Loucy (cell line): ENCODE results near the gene OBP2B.
"Not testable (repeated sequence)": the region's sequence is repeated elsewhere in the genome, so short reads cannot be mapped to it uniquely, and the experiment has no call there.

Source experiments
- H2AFZ ChIP-seq: fragments of 200-600 bp; sonication (generic); 2 replicates; pipeline ENCODE4 v1.6.0; 2016; ENCODE audit warnings: antibody characterized with exemption, mild to moderate bottlenecking, low read length, moderate library complexity
- H3F3A ChIP-seq: fragments of 200-600 bp; 2 replicates; pipeline ENCODE4 v1.6.0; 2016; ENCODE audit warnings: antibody characterized with exemption, low read depth, mild to moderate bottlenecking
- H3K27me3 ChIP-seq: fragments of 200-600 bp; sonication (generic); 2 replicates; pipeline ENCODE4 v1.6.1; 2014; ENCODE audit warnings: low read length, mild to moderate bottlenecking; ENCODE audit not compliant: insufficient read depth, poor library complexity, severe bottlenecking
- H3K36me3 ChIP-seq: fragments of 200-600 bp; sonication (generic); 2 replicates; pipeline ENCODE4 v1.6.1; 2016; ENCODE audit warnings: low read length; ENCODE audit not compliant: insufficient read depth
- H3K4me1 ChIP-seq: fragments of 200-600 bp; sonication (generic); 2 replicates; pipeline ENCODE4 v1.5.1; 2014; ENCODE audit warnings: low read length, mild to moderate bottlenecking; ENCODE audit not compliant: insufficient read depth, poor library complexity, severe bottlenecking
- H3K4me2 ChIP-seq: fragments of 200-600 bp; sonication (generic); 2 replicates; pipeline ENCODE4 v1.6.0; 2014; ENCODE audit warnings: antibody characterized with exemption, low read length, low read depth, mild to moderate bottlenecking; ENCODE audit not compliant: poor library complexity, severe bottlenecking
- H3K4me3 ChIP-seq: fragments of 200-600 bp; sonication (generic); 2 replicates; pipeline ENCODE4 v1.5.1; 2014; ENCODE audit warnings: low read length, mild to moderate bottlenecking, mixed read lengths; ENCODE audit not compliant: poor library complexity, severe bottlenecking
- H3K79me2 ChIP-seq: fragments of 200-600 bp; sonication (generic); 2 replicates; pipeline ENCODE4 v1.6.1; 2014; ENCODE audit warnings: low read length; ENCODE audit not compliant: insufficient read depth
- H3K9ac ChIP-seq: fragments of 200-600 bp; sonication (generic); 2 replicates; pipeline ENCODE4 v1.6.0; 2014; ENCODE audit warnings: mild to moderate bottlenecking, low read depth, low read length, moderate library complexity; ENCODE audit not compliant: poor library complexity, severe bottlenecking
- H3K9me2 ChIP-seq: fragments of 200-600 bp; sonication (generic); replicated peaks from 2 replicates; pipeline ENCODE4 v1.6.1; 2016; ENCODE audit warnings: low read depth, low read length, mixed read lengths
- H3K9me3 ChIP-seq: fragments of 200-600 bp; sonication (generic); 2 replicates; pipeline ENCODE4 v1.6.1; 2014; ENCODE audit warnings: mild to moderate bottlenecking, antibody characterized with exemption, low read length, low read depth; ENCODE audit not compliant: insufficient read depth
- H4K20me1 ChIP-seq: fragments of 200-600 bp; sonication (generic); 2 replicates; pipeline ENCODE4 v1.6.0; 2014; ENCODE audit warnings: antibody characterized with exemption, low read length, mild to moderate bottlenecking; ENCODE audit not compliant: insufficient read depth, poor library complexity, severe bottlenecking
- CTCF ChIP-seq: fragments of 200-600 bp; sonication (generic); conservative IDR thresholded peaks from 2 replicates; pipeline ENCODE4 v1.5.1; 2014; ENCODE audit warnings: mild to moderate bottlenecking, antibody characterized with exemption, low read length
- EZH2phosphoT487 ChIP-seq: fragments of 200-600 bp; IDR thresholded peaks from 2 replicates; pipeline ENCODE4 v1.6.1; 2018; ENCODE audit warnings: antibody characterized with exemption, mild to moderate bottlenecking, moderate library complexity, borderline replicate concordance

OBP2B gene

DNA sequence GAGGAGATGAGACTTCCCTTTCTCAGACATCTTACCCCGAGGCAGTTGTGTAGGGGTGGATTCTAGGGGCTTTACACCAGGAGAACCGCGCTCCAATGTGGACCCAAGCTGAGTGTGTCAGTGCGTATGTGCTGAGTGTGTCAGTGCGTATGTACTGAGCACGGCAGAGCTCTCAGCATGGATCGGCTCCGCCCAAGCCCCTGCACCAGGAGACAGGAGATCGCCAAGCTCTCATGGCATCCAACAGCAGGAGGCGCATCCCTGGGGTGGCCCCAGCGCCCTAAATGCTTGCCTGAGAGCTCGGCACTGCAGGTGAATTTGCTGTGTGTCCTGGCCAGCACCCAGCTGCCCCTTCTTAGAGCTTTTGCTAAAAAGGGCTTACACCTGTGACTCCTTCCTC lies 12.9 kb upstream of the OBP2B start:
- not testable (repeated sequence) for H4K20me1 ChIP-seq, H2AFZ ChIP-seq, H3K27me3 ChIP-seq, H3K4me2 ChIP-seq, H3K9me2 ChIP-seq, H3K9me3 ChIP-seq, H3K4me1 ChIP-seq, H3K79me2 ChIP-seq, H3K4me3 ChIP-seq, H3K9ac ChIP-seq, H3F3A ChIP-seq, H3K36me3 ChIP-seq

- no peaks in the 10 kb centered on the region for H3K9me3 ChIP-seq
- H3K4me3 ChIP-seq: no peak overlapping the region
- H3K27me3 ChIP-seq: no peaks in the 10 kb centered on the region
- H3K4me1 ChIP-seq: no peaks in the 10 kb centered on the region
- no peak overlapping the region for H3K9ac ChIP-seq
- H3K36me3 ChIP-seq: no peaks in the 10 kb centered on the region
- no peaks in the 10 kb centered on the region for H3F3A ChIP-seq
- no peaks in the 10 kb centered on the region for H3K79me2 ChIP-seq
- no peaks in the 10 kb centered on the region for H4K20me1 ChIP-seq
- H3K4me2 ChIP-seq: no peak overlapping the region
- H3K9me2 ChIP-seq: no peaks in the 10 kb centered on the region
- no peak overlapping the region for H2AFZ ChIP-seq
- TF ChIP-seq EZH2phosphoT487: no peak
- no peak for TF ChIP-seq CTCF
Observed at GRCh38 chr9:133221177-133221809, 12.2 kb upstream of the OBP2B start.

- H4K20me1 ChIP-seq, H3K4me2 ChIP-seq, H2AFZ ChIP-seq, H3K9me3 ChIP-seq, H3F3A ChIP-seq, H3K4me1 ChIP-seq, H3K27me3 ChIP-seq, H3K9ac ChIP-seq, H3K36me3 ChIP-seq, H3K9me2 ChIP-seq, H3K4me3 ChIP-seq, H3K79me2 ChIP-seq: not testable (repeated sequence)
Observed at GRCh38 chr9:133218049-133218975, 9.3 kb upstream of the OBP2B start.

DNA sequence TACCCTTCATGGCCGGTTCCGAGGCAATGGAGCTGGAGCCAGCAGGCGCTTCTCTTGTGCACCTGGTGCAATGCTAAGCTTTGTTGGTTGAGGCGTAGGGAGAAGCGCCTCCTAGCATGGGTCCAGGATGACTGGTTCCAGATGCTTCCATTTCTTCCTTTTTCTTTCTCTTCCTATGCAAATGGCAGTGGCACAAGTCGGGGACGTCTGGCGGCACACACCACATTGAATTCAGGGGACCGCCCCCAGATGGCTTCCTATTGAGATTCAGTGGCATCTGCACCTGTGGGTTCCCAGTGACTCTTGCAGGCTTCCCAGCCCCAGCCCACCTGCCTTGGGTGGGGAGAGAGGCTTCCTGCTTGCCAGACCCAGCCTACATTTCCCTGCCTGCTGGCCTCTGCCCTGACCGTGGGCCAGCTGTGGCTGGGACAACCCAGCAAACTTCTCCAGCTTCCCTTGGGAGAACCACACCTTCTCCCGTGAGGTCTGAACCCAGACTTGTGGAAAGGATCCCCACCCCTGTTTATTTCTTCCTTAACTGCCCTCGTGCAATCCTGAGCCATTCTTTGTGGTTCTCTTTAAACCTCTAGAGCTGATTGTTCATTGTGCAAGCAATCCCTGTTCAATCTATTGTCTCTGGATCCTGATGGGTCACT lies 8.4 kb upstream of the OBP2B start:
- not testable (repeated sequence) for H3K27me3 ChIP-seq, H3K9me2 ChIP-seq, H3K9ac ChIP-seq, H2AFZ ChIP-seq, H3K79me2 ChIP-seq, H3K4me1 ChIP-seq, H3F3A ChIP-seq, H4K20me1 ChIP-seq, H3K4me3 ChIP-seq, H3K9me3 ChIP-seq, H3K36me3 ChIP-seq, H3K4me2 ChIP-seq

DNA sequence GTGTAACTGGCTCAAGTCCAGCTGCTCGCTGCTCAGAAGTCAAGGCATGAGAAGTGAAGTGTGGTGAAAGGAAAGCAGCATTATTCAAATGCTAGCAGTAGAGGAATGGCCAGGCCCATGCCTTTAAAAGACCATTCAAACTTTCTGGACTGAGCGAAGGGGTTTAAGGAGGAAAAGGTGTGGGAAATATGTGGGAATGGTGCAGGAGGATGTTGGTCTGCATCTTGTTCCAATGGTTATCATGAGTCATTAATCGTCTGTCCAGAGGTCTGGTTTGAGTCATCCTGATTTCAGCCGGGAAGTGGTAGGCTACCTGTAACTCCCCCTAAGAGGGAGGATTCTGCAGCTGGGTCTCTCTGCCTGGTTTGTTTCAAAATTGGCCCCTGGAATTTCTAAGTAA lies 5.2 kb upstream of the OBP2B start:
- not testable (repeated sequence) for H3K4me3 ChIP-seq, H3K4me2 ChIP-seq, H3K79me2 ChIP-seq, H3K9me3 ChIP-seq, H3K9me2 ChIP-seq, H2AFZ ChIP-seq, H3K9ac ChIP-seq, H3F3A ChIP-seq, H4K20me1 ChIP-seq, H3K36me3 ChIP-seq, H3K4me1 ChIP-seq, H3K27me3 ChIP-seq
